ENCODE measurements around the gene DDAH1. TPM values are rescaled to one million over a fixed set of nuclear protein-coding genes. Genes with fewer than 3 reads are reported as not detected.

DDAH1 gene
- total RNA-seq, 1 experiment from 2014 or later: 7.9 TPM

- no peak overlapping the region for H3K4me3 Mint-ChIP-seq (ENCODE audit: unreplicated experiment)
- ChIA-PET CTCF (interaction anchor here (0.6 to 1.0 kb wide), 3 partner anchors 8 to 273 kb away, joined by 3 read pairs; no protein-coding TSS in a partner anchor), POLR2A (no interaction called here)
- H3K36me3 Mint-ChIP-seq (ENCODE audit: insufficient read depth, unreplicated experiment): no peaks in the 10 kb centered on the region
- no TSS peak for BruUV-seq (replicated peaks)
- TF ChIP-seq CTCF (IDR thresholded peaks at IDR 0.05; ENCODE audit: unreplicated experiment): no peak
- no peak for DNase-seq (ENCODE audit: unreplicated experiment)
- H3K4me1 Mint-ChIP-seq (ENCODE audit: insufficient read depth, unreplicated experiment): no peaks in the 10 kb centered on the region
- no peak overlapping the region for H3K27ac Mint-ChIP-seq (ENCODE audit: low read depth, unreplicated experiment)
- H3K27me3 Mint-ChIP-seq (ENCODE audit: insufficient read depth, unreplicated experiment): no peaks in the 10 kb centered on the region
- peaks cover 8% of the 10 kb centered on the region for H3K9me3 Mint-ChIP-seq (ENCODE audit: unreplicated experiment)
- intact Hi-C loops (cut with micrococcal nuclease): no loop called here
Observed at GRCh38 chr1:85420199-85420598, 44.8 kb downstream of the DDAH1 start.

GRCh38 chr1:85417876-85418275 is 47.1 kb downstream of the DDAH1 start:
- intact Hi-C loops (cut with micrococcal nuclease): no loop called here
- TF ChIP-seq CTCF (IDR thresholded peaks at IDR 0.05; ENCODE audit: unreplicated experiment): no peak
- H3K36me3 Mint-ChIP-seq (ENCODE audit: insufficient read depth, unreplicated experiment): no peaks in the 10 kb centered on the region
- no peaks in the 10 kb centered on the region for H3K4me1 Mint-ChIP-seq (ENCODE audit: insufficient read depth, unreplicated experiment)
- ChIA-PET CTCF (interaction anchor here (0.6 kb wide), 1 partner anchor 68 kb away, joined by 3 read pairs; no protein-coding TSS in a partner anchor), POLR2A (interaction anchor here (0.6 to 0.9 kb wide), 3 partner anchors 9 to 142 kb away, joined by 3 to 6 read pairs (median 3); no protein-coding TSS in a partner anchor)
- no peaks in the 10 kb centered on the region for H3K27me3 Mint-ChIP-seq (ENCODE audit: insufficient read depth, unreplicated experiment)
- no peak for DNase-seq (ENCODE audit: unreplicated experiment)
- BruUV-seq (replicated peaks): no TSS peak
- no peak overlapping the region for H3K4me3 Mint-ChIP-seq (ENCODE audit: unreplicated experiment)
- no peak overlapping the region for H3K27ac Mint-ChIP-seq (ENCODE audit: low read depth, unreplicated experiment)
- peaks cover 8% of the 10 kb centered on the region for H3K9me3 Mint-ChIP-seq (ENCODE audit: unreplicated experiment)

GRCh38 chr1:85417017-85417416 is 47.9 kb downstream of the DDAH1 start:
- POLR2A ChIA-PET: interaction anchor here (0.7 kb wide), 1 partner anchor 125 kb away, joined by 3 read pairs; no protein-coding TSS in a partner anchor
- no TSS peak for BruUV-seq (replicated peaks)
- intact Hi-C loops (cut with micrococcal nuclease): no loop called here

GRCh38 chr1:85413169-85413568 is 51.8 kb downstream of the DDAH1 start:
- Mint-ChIP-seq H3K9me3 (ENCODE audit: unreplicated experiment) (no peaks in the 10 kb centered on the region), H3K27me3 (ENCODE audit: insufficient read depth, unreplicated experiment) (no peaks in the 10 kb centered on the region), H3K36me3 (ENCODE audit: insufficient read depth, unreplicated experiment) (no peaks in the 10 kb centered on the region), H3K4me1 (ENCODE audit: insufficient read depth, unreplicated experiment) (peaks cover 2% of the 10 kb centered on the region), H3K27ac (ENCODE audit: low read depth, unreplicated experiment) (no peak overlapping the region), H3K4me3 (ENCODE audit: unreplicated experiment) (no peak overlapping the region)
- intact Hi-C loops (cut with micrococcal nuclease): no loop called here
- TF ChIP-seq CTCF (IDR thresholded peaks at IDR 0.05; ENCODE audit: unreplicated experiment): no peak
- no peak for DNase-seq (ENCODE audit: unreplicated experiment)
- ChIA-PET CTCF (interaction anchor here (0.5 kb wide), 1 partner anchor 130 kb away, joined by 3 read pairs; no protein-coding TSS in a partner anchor), POLR2A (interaction anchor here (0.7 to 1.2 kb wide), 2 partner anchors 13 to 20 kb away, joined by 3 read pairs; no protein-coding TSS in a partner anchor)
- no TSS peak for BruUV-seq (replicated peaks)

More at GRCh38 chr1:85417017-85417416, 47.9 kb downstream of the DDAH1 start:
- H3K36me3 Mint-ChIP-seq (ENCODE audit: insufficient read depth, unreplicated experiment): no peaks in the 10 kb centered on the region
- H3K4me3 Mint-ChIP-seq (ENCODE audit: unreplicated experiment): no peak overlapping the region
- CTCF ChIA-PET: interaction anchor here (0.6 kb wide), 1 partner anchor 67 kb away, joined by 3 read pairs; no protein-coding TSS in a partner anchor
- no peak for DNase-seq (ENCODE audit: unreplicated experiment)
- no peak overlapping the region for H3K27ac Mint-ChIP-seq (ENCODE audit: low read depth, unreplicated experiment)
- H3K4me1 Mint-ChIP-seq (ENCODE audit: insufficient read depth, unreplicated experiment): no peaks in the 10 kb centered on the region
- TF ChIP-seq CTCF (IDR thresholded peaks at IDR 0.05; ENCODE audit: unreplicated experiment): no peak
- H3K27me3 Mint-ChIP-seq (ENCODE audit: insufficient read depth, unreplicated experiment): no peaks in the 10 kb centered on the region
- peaks cover 8% of the 10 kb centered on the region for H3K9me3 Mint-ChIP-seq (ENCODE audit: unreplicated experiment)
